ENCODE measurements around the gene USF3. TPM values are rescaled to one million over a fixed set of nuclear protein-coding genes. Genes with fewer than 3 reads are reported as not detected.

The USF3 gene
- polyA plus RNA-seq, 3 donors, result 2.7 to 6.0 (median 3.5) TPM

Other genes starting within 250 kb of the USF3 start
- 1 to 10 TPM; 1.9 to 3.8 (median 2.2) TPM for gene SPICE1, start 181.5 kb downstream of the USF3 start, polyA plus RNA-seq
- 1 to 10 TPM in 1 of 3 donors, under 1 TPM in 2; 0.75 to 1.1 (median 0.88) TPM for gene SIDT1, start 164.1 kb downstream of the USF3 start, polyA plus RNA-seq
- 10 to 100 TPM; 20.8 to 76.7 (median 46.0) TPM for gene NAA50, start 49.6 kb upstream of the USF3 start, polyA plus RNA-seq
- gene ATP6V1A, start 50.4 kb upstream of the USF3 start, polyA plus RNA-seq, result 10 to 100 TPM in 2 of 3 donors, 1 to 10 TPM in 1; 8.9 to 15.5 (median 12.5) TPM
- gene GRAMD1C, start 142.1 kb upstream of the USF3 start, polyA plus RNA-seq, result 1 to 10 TPM; 1.1 to 8.7 (median 2.8) TPM

Measured in adipose tissue (tissue), 3 donors.